ENCODE data around the gene IGFBP4.

- no peak for TF ChIP-seq EZH2phosphoT487 (IDR thresholded peaks at IDR 0.05; ENCODE audit: borderline replicate concordance, low read length)
- TF ChIP-seq CTCF (IDR thresholded peaks at IDR 0.05; ENCODE audit: low read depth, low read length, poor library complexity, severe bottlenecking), result no peak
Observed at GRCh38 chr17:40437095-40437732, 6.0 kb upstream of the IGFBP4 start.

All from DOHH2 (cell line).